PC-9 (cell line): ENCODE data around the gene RPS19BP1. TPM values are rescaled to one million over a fixed set of nuclear protein-coding genes. Genes with fewer than 3 reads are reported as not detected.

Source experiments
- BruUV-seq: library from RNA; stranded (reverse); fragments of 400-500 nt; replicated peaks from 2 replicates; lab custom pipeline; 2021; lab: Mats Ljungman, UMichigan
- CTCF ChIA-PET: fragments of 300-600 bp; sonication (Branson Sonifier 250); formaldehyde crosslinking; loops from one replicate; lab custom pipeline; 2022; ENCODE audit warnings: antibody characterized with exemption; lab: Charles Lee
- POLR2A ChIA-PET: fragments of 300-600 bp; sonication (Branson Sonifier 250); formaldehyde crosslinking; loops from one replicate; lab custom pipeline; 2022; ENCODE audit warnings: antibody characterized with exemption; ENCODE audit not compliant: unreplicated experiment; lab: Charles Lee
- DNase-seq, 2 experiments: peaks; one replicate each; pipeline versions ENCODE4 v3.0.0 to v3.0.0-alpha.2; 2015 to 2022; ENCODE audit warnings: mixed read lengths in 1 of 2
- H2AFZ ChIP-seq: fragments of 200-600 bp; sonication (generic); 2 replicates; pipeline ENCODE4 v1.8.1; 2017; ENCODE audit warnings: antibody characterized with exemption
- H3F3A ChIP-seq: fragments of 200-600 bp; sonication (generic); 2 replicates; pipeline ENCODE4 v1.8.1; 2017; ENCODE audit warnings: antibody characterized with exemption, mild to moderate bottlenecking, low read depth; ENCODE audit not compliant: insufficient read depth
- H3K27ac ChIP-seq: fragments of 200-600 bp; sonication (generic); 2 replicates; pipeline ENCODE4 v1.6.1; 2016; ENCODE audit warnings: mixed run types
- H3K27me3 ChIP-seq: fragments of 200-600 bp; sonication (generic); 2 replicates; pipeline ENCODE4 v1.6.1; 2016; ENCODE audit warnings: low read depth, mixed run types; ENCODE audit not compliant: insufficient read depth
- H3K36me3 ChIP-seq: fragments of 200-600 bp; sonication (generic); 2 replicates; pipeline ENCODE4 v1.6.1; 2016; ENCODE audit warnings: low read depth, mixed run types
- H3K4me1 ChIP-seq: fragments of 200-600 bp; sonication (generic); replicated peaks from 2 replicates; pipeline ENCODE4 v1.6.1; 2016; ENCODE audit warnings: mixed run types; ENCODE audit not compliant: insufficient read depth
- H3K4me2 ChIP-seq: fragments of 200-600 bp; sonication (generic); 2 replicates; pipeline ENCODE4 v1.6.1; 2017; ENCODE audit warnings: mixed run types
- H3K4me3 ChIP-seq: fragments of 200-600 bp; sonication (generic); 2 replicates; pipeline ENCODE4 v1.6.1; 2016; ENCODE audit warnings: mixed run types
- H3K79me2 ChIP-seq: fragments of 200-600 bp; sonication (generic); 2 replicates; pipeline ENCODE4 v1.6.1; 2017; ENCODE audit warnings: low read depth, mixed run types
- H3K9me2 ChIP-seq: fragments of 200-600 bp; sonication (generic); 2 replicates; pipeline ENCODE4 v1.8.1; 2017; ENCODE audit warnings: mild to moderate bottlenecking; ENCODE audit not compliant: insufficient read depth
- H3K9me3 ChIP-seq: fragments of 200-600 bp; sonication (generic); 2 replicates; pipeline ENCODE4 v1.8.1; 2016; ENCODE audit warnings: low read depth; ENCODE audit not compliant: insufficient read depth
- H4K20me1 ChIP-seq: fragments of 200-600 bp; sonication (generic); 2 replicates; pipeline ENCODE4 v1.8.1; 2017; ENCODE audit not compliant: insufficient read depth
- EZH2 ChIP-seq: fragments of 200-600 bp; sonication (generic); IDR thresholded peaks from 2 replicates; pipeline ENCODE4 v1.8.0; 2017; ENCODE audit warnings: antibody characterized with exemption, low read depth
- intact Hi-C: fragments of 100-400 bp; cut with micrococcal nuclease; formaldehyde crosslinking; loops from one replicate; pipeline ENCODE4 v1.10.0; 2022; ENCODE audit not compliant: unreplicated experiment
- total RNA-seq: library from RNA; stranded (reverse); gene quantifications from 2 replicates; pipeline ENCODE4 v1.2.3, GENCODE V29; 2021
- TF ChIP-seq, protein P1 (sequence below): fragments of 200-600 bp; sonication (generic); conservative IDR thresholded peaks from 2 replicates; pipeline ENCODE4 v1.6.1; 2017; ENCODE audit warnings: mixed run types, antibody characterized with exemption, mild to moderate bottlenecking, moderate library complexity

RPS19BP1 gene
- total RNA-seq, 1 experiment from 2014 or later = 60.7 TPM

DNA sequence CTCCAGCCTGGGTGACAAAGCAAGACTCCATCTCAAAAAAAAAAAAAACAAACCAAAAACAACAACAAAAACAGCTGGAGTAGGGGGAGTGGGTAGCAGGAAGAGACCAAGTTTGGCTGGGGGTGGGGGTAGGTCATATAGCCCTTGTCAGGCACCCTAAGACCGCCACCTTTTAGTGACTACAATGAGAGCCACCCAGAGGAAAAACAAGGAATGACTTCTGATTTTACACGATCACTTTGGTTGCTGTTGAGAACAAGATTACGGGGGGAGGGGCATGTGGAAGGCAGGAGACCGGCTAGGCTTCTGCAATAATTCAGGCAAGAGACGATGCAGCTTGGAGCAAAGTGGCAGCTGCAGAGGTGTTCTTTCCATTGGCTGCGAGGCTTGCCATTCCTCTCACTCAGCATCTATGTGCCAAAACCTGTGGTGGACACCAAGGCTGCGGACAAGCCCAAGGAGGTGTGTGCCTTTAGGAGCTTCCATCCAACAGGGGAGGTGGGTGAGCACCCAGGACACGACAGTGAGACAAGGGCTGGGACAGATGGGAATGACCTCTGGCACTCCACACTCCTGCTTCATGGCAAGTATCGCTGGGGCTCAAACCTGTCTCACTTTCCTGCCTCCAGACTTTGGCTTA lies 1.7 kb downstream of the RPS19BP1 start:
- Histone ChIP-seq H3K4me2 (peak overlapping the region; percentile 82; the same call in 1 of the 2 replicates), H3K4me3 (no peak overlapping the region; the same call in 1 of the 2 replicates), H2AFZ (no peak overlapping the region), H3K79me2 (peaks cover 34% of the 10 kb centered on the region), H3K4me1 (peaks cover 46% of the 10 kb centered on the region), H3K36me3 (0 out of 2 replicates have a peak, but pooled peaks cover 4% of the 10 kb centered on the region), H3K9me2 (no peaks in the 10 kb centered on the region), H3K27ac (no peak overlapping the region), H4K20me1 (peaks cover 34% of the 10 kb centered on the region), H3K27me3 (no peaks in the 10 kb centered on the region), H3F3A (peaks cover 68% of the 10 kb centered on the region), H3K9me3 (no peaks in the 10 kb centered on the region)
- TF ChIP-seq, protein P1, sequence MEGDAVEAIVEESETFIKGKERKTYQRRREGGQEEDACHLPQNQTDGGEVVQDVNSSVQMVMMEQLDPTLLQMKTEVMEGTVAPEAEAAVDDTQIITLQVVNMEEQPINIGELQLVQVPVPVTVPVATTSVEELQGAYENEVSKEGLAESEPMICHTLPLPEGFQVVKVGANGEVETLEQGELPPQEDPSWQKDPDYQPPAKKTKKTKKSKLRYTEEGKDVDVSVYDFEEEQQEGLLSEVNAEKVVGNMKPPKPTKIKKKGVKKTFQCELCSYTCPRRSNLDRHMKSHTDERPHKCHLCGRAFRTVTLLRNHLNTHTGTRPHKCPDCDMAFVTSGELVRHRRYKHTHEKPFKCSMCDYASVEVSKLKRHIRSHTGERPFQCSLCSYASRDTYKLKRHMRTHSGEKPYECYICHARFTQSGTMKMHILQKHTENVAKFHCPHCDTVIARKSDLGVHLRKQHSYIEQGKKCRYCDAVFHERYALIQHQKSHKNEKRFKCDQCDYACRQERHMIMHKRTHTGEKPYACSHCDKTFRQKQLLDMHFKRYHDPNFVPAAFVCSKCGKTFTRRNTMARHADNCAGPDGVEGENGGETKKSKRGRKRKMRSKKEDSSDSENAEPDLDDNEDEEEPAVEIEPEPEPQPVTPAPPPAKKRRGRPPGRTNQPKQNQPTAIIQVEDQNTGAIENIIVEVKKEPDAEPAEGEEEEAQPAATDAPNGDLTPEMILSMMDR = peak; percentile 62
- TF ChIP-seq EZH2 = no peak
- no TSS peak for BruUV-seq
- POLR2A ChIA-PET = interaction anchor here (0.6 kb wide), 1 partner anchor 34 kb away, joined by 3 read pairs; no protein-coding TSS in a partner anchor
- intact Hi-C loops = no loop called here
- CTCF ChIA-PET = interaction anchor here (0.7 to 1.1 kb wide), 3 partner anchors 8 to 357 kb away, joined by 7 to 14 read pairs (median 9); no protein-coding TSS in a partner anchor
- DNase-seq = peak in 1 of 2 experiments; percentile 65

DNA sequence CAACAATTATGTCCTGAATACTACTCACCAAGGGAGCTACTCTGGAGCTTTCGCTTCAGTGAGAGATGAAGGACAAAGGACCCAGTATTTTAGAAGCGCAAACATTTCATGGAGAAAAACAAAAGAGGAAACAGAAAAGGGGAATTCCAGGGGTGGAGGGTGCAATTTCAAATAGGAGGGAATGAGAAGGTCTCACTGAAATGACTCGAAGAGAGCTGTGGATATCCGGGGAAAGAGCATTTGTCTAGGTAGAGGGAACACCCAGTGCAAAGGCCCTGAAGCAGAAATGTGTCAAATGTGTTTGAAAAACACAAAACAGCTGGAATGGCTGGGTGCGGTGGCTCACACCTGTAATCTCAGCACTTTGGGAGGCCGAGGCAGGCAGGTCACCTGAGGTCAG lies 2.4 kb downstream of the RPS19BP1 start:
- Histone ChIP-seq H3K4me2 (no peak overlapping the region), H2AFZ (no peak overlapping the region), H3K9me3 (no peaks in the 10 kb centered on the region), H3F3A (peaks cover 75% of the 10 kb centered on the region), H3K79me2 (peaks cover 34% of the 10 kb centered on the region), H3K27ac (no peak overlapping the region), H4K20me1 (peaks cover 41% of the 10 kb centered on the region), H3K4me3 (no peak overlapping the region), H3K36me3 (0 out of 2 replicates have a peak, but pooled peaks cover 5% of the 10 kb centered on the region), H3K4me1 (peaks cover 46% of the 10 kb centered on the region), H3K9me2 (no peaks in the 10 kb centered on the region), H3K27me3 (no peaks in the 10 kb centered on the region)
- intact Hi-C loops = no loop called here
- BruUV-seq = no TSS peak
- DNase-seq = no peak
- CTCF ChIA-PET = interaction anchor here (0.7 to 1.1 kb wide), 2 partner anchors 17 to 356 kb away, joined by 9 to 14 read pairs; no protein-coding TSS in a partner anchor
- TF ChIP-seq, protein P1 = no peak
- TF ChIP-seq EZH2 = no peak
- POLR2A ChIA-PET = interaction anchor here (0.5 to 0.6 kb wide), 2 partner anchors 598 to 877 kb away, joined by 4 to 12 read pairs; no protein-coding TSS in a partner anchor

DNA sequence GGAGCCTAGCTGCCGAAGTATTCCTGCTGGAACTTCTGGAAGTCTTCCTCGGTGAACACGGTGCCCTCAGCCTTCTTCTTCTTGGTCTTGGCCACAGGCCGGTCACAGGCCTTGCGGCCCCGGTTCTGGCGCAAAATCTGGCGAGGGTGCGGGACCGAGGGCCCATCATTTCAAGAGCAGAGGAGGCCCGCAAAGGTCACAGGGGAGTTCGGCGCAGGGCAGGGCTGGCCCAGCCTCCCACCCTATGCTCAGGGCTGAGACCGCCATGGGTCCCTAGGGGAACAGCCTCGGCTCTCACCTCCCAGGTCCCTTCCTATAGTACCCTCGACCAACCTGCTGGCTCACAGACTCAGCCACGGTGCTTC lies 3.1 kb downstream of the RPS19BP1 start:
- no peak for TF ChIP-seq EZH2
- TF ChIP-seq, protein P1 = no peak; the same call in none of the 2 replicates
- H2AFZ ChIP-seq = no peak overlapping the region
- H3K9me3 ChIP-seq = no peaks in the 10 kb centered on the region
- H3K9me2 ChIP-seq = no peaks in the 10 kb centered on the region
- peaks cover 34% of the 10 kb centered on the region for H3K79me2 ChIP-seq
- peaks cover 81% of the 10 kb centered on the region for H3F3A ChIP-seq
- H3K4me1 ChIP-seq = peaks cover 39% of the 10 kb centered on the region
- H3K4me3 ChIP-seq = no peak overlapping the region
- H3K4me2 ChIP-seq = peak overlapping the region; percentile 60; the same call in 1 of the 2 replicates
- H4K20me1 ChIP-seq = peaks cover 48% of the 10 kb centered on the region
- POLR2A ChIA-PET = interaction anchor here (0.5 kb wide), 1 partner anchor 1330 kb away, joined by 3 read pairs; no protein-coding TSS in a partner anchor
- DNase-seq = no peak
- CTCF ChIA-PET = interaction anchor here (0.6 to 1.2 kb wide), 14 partner anchors 10 to 761 kb away, joined by 3 to 9 read pairs (median 5); partner anchors contain the start of genes ATF4, RPL3 and TAB1
- no peaks in the 10 kb centered on the region for H3K27me3 ChIP-seq
- peaks cover 11% of the 10 kb centered on the region; the same call in 1 of the 2 replicates for H3K36me3 ChIP-seq
- H3K27ac ChIP-seq = no peak overlapping the region
- intact Hi-C loops = loop anchor here (1.0 to 10.0 kb wide), 5 partner anchors 35 to 762 kb away; partner anchors contain the start of gene PDGFB
- no TSS peak for BruUV-seq
